Neural crest cell (in vitro differentiated cells): ENCODE measurements around the gene SH3PXD2A. TPM values are rescaled to one million over a fixed set of nuclear protein-coding genes. Genes with fewer than 3 reads are reported as not detected.

ENCODE experiments used
- DNase-seq: peaks from one replicate; pipeline ENCODE4 v3.0.0; 2021; ENCODE audit warnings: low read depth, mixed read lengths, low spot score
- H3K27ac Mint-ChIP-seq: one replicate; pipeline ENCODE4 v1.8.0; 2021; ENCODE audit warnings: mild to moderate bottlenecking, mixed read lengths; ENCODE audit not compliant: unreplicated experiment
- H3K27me3 Mint-ChIP-seq: 2 replicates; pipeline ENCODE4 v1.8.0; 2021; ENCODE audit warnings: low read depth, mild to moderate bottlenecking, mixed read lengths
- H3K36me3 Mint-ChIP-seq: 2 replicates; pipeline ENCODE4 v1.8.0; 2021; ENCODE audit warnings: low read depth, mild to moderate bottlenecking, mixed read lengths
- H3K4me1 Mint-ChIP-seq: 2 replicates; pipeline ENCODE4 v1.8.0; 2021; ENCODE audit warnings: mixed read lengths
- H3K4me3 Mint-ChIP-seq: one replicate; pipeline ENCODE4 v1.8.0; 2021; ENCODE audit warnings: mild to moderate bottlenecking, mixed read lengths
- H3K9me3 Mint-ChIP-seq: 2 replicates; pipeline ENCODE4 v1.8.0; 2021; ENCODE audit warnings: mixed read lengths
- total RNA-seq: library from RNA; stranded (reverse); gene quantifications from 2 replicates; pipeline ENCODE4 v1.2.1, GENCODE V29; 2021
- TF ChIP-seq, protein P1 (sequence below): fragments of 200-600 bp; sonication (generic); conservative IDR thresholded peaks from 2 replicates; pipeline ENCODE4 v1.5.0; 2021; ENCODE audit warnings: antibody characterized with exemption, mild to moderate bottlenecking

Gene SH3PXD2A
- total RNA-seq, 1 donor from 2014 or later, result 22.8 TPM

DNA sequence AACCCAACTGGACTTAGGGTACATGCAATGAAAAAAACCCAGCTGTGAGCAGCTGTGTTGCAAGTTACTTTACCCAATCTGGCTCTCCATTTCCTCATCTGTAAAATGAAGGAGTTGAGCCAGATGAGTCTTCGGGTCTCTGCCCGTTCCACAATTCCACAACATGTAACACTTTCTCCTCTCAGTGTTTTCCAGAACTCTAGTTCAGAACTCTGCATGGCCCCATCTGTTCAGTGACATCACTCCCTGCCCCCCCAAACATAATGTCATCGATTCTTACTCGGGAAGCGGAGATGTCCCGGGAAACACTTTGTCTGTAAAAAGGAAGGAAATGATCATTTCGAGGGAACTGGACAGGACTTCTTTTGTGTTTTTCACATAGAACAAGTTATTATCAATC, 2.5 kb downstream of the SH3PXD2A start:
- TF ChIP-seq, protein P1, sequence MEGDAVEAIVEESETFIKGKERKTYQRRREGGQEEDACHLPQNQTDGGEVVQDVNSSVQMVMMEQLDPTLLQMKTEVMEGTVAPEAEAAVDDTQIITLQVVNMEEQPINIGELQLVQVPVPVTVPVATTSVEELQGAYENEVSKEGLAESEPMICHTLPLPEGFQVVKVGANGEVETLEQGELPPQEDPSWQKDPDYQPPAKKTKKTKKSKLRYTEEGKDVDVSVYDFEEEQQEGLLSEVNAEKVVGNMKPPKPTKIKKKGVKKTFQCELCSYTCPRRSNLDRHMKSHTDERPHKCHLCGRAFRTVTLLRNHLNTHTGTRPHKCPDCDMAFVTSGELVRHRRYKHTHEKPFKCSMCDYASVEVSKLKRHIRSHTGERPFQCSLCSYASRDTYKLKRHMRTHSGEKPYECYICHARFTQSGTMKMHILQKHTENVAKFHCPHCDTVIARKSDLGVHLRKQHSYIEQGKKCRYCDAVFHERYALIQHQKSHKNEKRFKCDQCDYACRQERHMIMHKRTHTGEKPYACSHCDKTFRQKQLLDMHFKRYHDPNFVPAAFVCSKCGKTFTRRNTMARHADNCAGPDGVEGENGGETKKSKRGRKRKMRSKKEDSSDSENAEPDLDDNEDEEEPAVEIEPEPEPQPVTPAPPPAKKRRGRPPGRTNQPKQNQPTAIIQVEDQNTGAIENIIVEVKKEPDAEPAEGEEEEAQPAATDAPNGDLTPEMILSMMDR, result no peak
- H3K4me1 Mint-ChIP-seq, result peaks cover 74% of the 10 kb centered on the region
- H3K36me3 Mint-ChIP-seq, result peaks cover 2% of the 10 kb centered on the region
- H3K9me3 Mint-ChIP-seq, result no peaks in the 10 kb centered on the region
- no peak overlapping the region for H3K27ac Mint-ChIP-seq
- H3K27me3 Mint-ChIP-seq, result peaks cover 5% of the 10 kb centered on the region
- no peak for DNase-seq
- peak overlapping the region; percentile 95 for H3K4me3 Mint-ChIP-seq

DNA sequence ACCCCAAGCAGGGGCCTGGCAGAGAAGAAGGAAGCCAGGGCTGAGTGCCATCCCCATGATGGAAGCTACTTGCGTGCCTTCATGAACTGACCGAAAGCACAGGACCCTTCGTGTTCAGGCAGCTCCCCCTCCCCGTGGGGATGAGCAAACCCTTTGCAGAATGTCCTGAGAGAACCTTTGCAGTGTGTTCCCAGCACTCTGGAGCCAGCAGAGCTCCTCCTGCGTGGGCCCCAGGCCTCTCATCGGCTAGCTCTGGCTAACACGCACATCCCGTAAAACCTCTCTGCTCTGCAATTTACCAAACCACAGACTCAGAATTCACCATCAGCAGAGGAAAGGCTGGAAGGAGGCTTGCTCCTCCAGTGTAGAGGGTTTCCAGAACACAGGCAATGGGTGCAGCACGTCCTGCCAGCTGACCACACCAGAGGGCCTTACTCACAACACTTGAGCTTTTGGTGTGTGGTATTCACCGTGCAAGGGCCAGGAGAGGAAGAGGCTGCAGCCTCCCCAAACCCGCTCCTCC, 3.1 kb downstream of the SH3PXD2A start:
- no peaks in the 10 kb centered on the region for H3K9me3 Mint-ChIP-seq
- peaks cover 69% of the 10 kb centered on the region for H3K4me1 Mint-ChIP-seq
- DNase-seq, result no peak
- H3K4me3 Mint-ChIP-seq, result peak overlapping the region; percentile 47
- peaks cover 5% of the 10 kb centered on the region for H3K27me3 Mint-ChIP-seq
- TF ChIP-seq, protein P1, result no peak
- peaks cover 2% of the 10 kb centered on the region for H3K36me3 Mint-ChIP-seq
- no peak overlapping the region for H3K27ac Mint-ChIP-seq

DNA sequence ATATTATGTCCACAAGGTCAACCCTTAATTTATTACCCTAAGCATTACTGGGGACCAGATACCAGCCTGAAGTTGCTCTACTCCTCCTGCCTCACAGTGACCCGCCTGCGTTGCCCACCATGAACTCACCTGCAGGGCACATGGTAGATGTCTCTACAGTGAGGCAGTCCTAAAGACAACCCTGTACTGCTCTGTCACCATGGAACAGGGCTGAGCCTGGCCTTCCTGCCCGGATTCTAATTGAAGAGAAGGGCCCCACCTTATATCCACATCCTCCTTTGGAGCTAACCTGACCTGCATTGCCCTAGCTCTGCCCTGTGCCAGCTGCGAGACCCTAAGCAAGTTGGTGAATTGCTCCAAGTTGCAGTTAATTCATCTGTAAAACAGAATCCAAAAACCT, 4.1 kb downstream of the SH3PXD2A start:
- peaks cover 5% of the 10 kb centered on the region for H3K27me3 Mint-ChIP-seq
- H3K27ac Mint-ChIP-seq, result no peak overlapping the region
- H3K4me3 Mint-ChIP-seq, result no peak overlapping the region
- peaks cover 67% of the 10 kb centered on the region for H3K4me1 Mint-ChIP-seq
- H3K36me3 Mint-ChIP-seq, result peaks cover 2% of the 10 kb centered on the region
- no peak for DNase-seq
- H3K9me3 Mint-ChIP-seq, result no peaks in the 10 kb centered on the region
- TF ChIP-seq, protein P1, result no peak

DNA sequence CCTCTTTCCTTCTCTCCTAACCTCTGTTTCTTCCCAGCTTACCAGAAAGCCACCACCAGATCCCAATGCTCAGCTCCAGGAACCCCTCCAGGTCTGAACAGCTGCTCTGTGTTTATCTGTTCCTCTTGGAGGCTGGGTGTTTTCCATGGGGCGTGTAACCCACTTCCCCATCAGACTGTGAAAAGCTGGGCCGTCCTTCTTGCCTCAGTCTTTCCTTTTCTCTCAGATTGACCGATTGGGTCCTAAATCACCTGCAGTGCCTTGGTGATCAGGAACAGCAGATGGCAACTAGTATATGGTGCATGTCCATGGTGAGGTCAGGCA, 4.8 kb downstream of the SH3PXD2A start:
- peaks cover 4% of the 10 kb centered on the region for H3K36me3 Mint-ChIP-seq
- TF ChIP-seq, protein P1, result no peak

DNA sequence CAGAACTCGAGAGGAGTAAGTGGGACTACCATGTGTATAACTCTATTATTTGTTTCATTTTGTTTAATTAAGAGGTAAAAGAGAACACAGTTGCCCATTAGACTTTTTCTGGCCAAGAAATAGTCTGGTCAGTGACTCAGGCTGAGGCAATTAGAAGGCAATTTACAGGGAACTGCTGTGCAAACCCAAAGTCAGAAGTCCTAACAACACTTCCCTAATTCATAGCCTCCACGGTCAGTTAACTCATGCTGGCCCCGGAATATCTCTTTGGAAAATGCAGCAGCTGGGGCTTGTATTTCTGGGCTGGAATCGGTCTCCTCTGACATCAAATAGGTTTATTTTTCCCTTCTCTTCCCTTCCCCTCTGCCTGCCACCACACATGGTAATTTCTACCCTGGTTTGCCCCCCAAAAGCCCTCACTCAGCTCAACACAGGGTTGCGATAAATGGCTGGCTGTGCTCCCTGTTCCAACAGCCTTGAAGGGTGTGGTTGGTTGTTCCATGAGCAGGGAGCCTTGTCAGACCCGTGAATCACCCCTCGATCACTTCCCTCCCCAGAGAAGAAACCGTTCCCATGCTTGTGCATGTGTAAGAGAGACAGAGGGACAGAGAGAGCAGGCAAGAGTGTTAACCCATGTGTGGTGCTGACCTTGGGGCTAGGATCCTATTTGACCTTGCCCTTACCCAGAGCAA, 5.3 kb downstream of the SH3PXD2A start:
- Mint-ChIP-seq H3K9me3 (no peaks in the 10 kb centered on the region), H3K27ac (no peak overlapping the region), H3K4me3 (peak overlapping the region; percentile 27), H3K36me3 (peaks cover 5% of the 10 kb centered on the region), H3K27me3 (peaks cover 5% of the 10 kb centered on the region), H3K4me1 (peaks cover 73% of the 10 kb centered on the region)
- no peak for DNase-seq
- TF ChIP-seq, protein P1, result no peak

More for the DNA sequence above, 4.8 kb downstream of the SH3PXD2A start:
- H3K4me3 Mint-ChIP-seq, result peak overlapping the region; percentile 27
- no peaks in the 10 kb centered on the region for H3K9me3 Mint-ChIP-seq
- DNase-seq, result no peak
- H3K27ac Mint-ChIP-seq, result no peak overlapping the region
- peaks cover 5% of the 10 kb centered on the region for H3K27me3 Mint-ChIP-seq
- peaks cover 71% of the 10 kb centered on the region for H3K4me1 Mint-ChIP-seq
